ELF-1 (cell line): Measurements from ENCODE around the gene ZNF85.
"Not testable (repeated sequence)": the region's sequence is repeated elsewhere in the genome, so short reads cannot be mapped to it uniquely, and the experiment has no call there.

ENCODE experiments used
- DNase-seq: peaks from one replicate; pipeline ENCODE4 v3.0.0-alpha.2; 2016; ENCODE audit warnings: low read depth, low spot score

ZNF85 gene

DNA sequence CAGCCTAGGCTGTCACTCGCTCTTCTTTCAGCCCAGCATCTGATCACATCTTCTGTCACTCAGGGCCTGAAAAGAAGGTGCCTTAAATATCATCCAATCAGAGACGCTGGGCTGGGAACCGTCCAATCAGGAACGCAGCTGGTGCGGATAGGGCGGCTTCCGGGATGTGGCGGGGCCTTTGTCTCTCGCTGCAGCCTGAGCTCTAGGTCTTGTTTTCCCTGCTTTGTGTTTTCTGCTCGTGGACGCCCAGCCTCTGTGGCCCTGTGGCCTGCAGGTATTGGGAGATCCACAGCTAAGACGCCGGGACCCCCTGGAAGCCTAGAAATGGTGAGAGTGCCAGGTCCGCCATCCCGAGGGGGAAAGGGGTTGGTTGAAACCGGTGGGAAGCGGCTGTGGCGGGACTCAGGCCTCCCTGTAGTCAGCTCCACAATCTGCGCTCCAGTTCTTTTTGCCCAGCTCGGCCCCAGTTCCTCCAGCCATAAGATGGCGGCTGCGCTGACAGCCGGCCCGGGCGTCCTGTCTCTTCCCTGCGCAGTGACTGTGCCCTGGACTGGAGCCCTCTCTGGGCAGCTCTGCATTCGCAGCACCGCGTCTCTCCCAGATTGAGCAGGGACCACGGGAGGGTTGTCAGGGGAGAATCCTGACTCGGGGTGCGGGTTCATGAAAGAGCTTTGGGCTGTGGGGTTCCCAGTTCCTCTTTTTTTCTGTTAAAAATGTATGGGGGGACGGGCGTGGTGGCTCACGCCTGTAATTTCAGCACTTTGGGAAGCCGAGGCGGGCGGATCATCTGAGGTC lies at the start of gene ZNF85:
TSS of gene ZNF85 (plus strand) at position 175 of the 795 bp plus-strand sequence. CDS start at position 325, 150 bp downstream.
- peak; percentile 98 for DNase-seq

DNA sequence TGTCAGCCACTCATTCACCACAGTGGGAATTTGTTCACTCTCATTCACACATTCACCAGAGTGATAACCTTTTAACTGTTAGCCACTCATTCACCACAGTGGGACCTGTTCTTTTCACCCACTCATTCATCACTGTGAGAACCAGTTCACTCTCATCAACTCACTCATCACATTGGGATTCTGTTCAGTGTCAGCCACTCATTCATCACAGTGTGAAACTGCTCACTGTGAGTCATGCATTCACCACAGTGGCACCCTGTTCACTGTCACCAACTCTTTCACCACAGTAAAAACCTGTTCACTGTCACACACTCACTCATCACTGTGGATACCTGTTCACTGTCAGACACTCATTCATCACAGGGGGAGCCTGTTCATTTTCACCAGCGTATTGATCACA lies 43.5 kb upstream of the ZNF85 start:
- no peak for DNase-seq

- DNase-seq = no peak
Measured at GRCh38 chr19:20912973-20913372, 10.1 kb upstream of the ZNF85 start.

- no peak for DNase-seq
Measured at GRCh38 chr19:20925481-20925880, 2.4 kb downstream of the ZNF85 start.

DNA sequence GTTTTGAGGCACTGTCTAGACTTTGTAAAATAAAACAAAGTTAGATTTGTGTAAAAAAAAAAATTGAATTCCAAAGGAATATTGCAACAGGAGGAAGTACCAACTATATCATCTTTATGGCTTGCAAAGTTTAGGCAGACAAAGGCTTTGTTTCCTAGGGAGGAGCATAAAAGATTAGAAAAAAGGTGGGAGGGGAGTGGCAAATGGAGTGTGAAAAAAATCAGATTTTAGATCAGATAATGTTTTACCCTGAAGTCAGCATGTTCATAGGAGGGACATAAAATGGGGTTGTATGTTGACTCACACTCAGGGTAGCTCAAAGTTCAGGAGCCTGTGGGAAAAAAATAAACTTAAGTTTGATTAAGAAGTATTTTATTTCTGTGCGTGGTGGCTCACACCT lies 3.7 kb downstream of the ZNF85 start:
- no peak for DNase-seq

DNA sequence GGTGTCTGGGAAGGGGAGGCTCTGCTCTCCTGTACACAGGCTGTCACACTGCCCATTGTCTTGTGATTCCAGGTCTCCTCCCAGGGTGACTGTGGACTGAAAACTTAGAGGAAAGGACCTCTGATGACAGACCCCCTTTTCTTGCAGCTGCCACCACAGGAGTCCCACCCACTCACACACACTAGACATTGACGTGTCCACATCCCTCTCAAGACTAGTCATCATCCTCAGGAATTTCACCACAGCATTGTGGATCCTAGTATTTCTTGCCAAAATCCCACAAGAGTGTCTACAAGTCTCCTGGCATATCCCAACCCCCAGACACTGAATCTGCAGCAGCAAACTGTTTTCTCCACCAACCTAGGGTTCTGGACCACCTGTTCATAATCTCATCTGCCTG lies 5.3 kb downstream of the ZNF85 start:
- DNase-seq = no peak

DNA sequence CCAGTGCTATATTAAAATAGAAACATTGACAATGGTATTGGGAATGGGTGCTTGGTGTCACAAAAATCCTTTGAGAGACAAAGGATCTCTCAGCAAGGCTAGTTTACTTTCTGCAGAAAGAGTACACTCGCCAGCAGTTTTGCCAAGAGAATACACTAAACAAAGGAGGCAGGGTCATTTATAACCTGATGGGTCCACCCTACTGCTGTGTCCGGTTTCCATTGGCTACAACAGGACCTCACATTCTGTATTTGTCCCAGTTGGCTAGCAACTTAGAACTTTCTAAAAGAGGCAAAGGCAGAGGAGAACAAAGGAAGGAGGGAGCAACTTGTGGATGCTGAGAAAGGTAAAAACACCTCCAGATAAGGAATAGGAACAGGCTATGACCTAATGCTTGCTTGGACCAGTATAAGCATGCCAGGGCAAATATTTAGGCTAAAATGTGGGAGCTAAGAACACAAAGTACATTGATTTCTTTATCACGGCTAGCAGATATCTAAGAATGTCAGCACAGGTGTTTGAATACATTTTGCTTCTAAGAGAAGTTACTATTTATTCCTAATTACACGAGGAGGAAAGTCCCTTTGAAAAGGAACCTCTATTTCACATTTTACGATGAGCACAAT lies 13.4 kb downstream of the ZNF85 start:
- not testable (repeated sequence) for DNase-seq

- DNase-seq = not testable (repeated sequence)
Measured at GRCh38 chr19:20952561-20953095, 29.6 kb downstream of the ZNF85 start.

- peak; percentile 14 for DNase-seq
Measured at GRCh38 chr19:20964798-20965197, 41.7 kb downstream of the ZNF85 start.

- DNase-seq = no peak
Measured at GRCh38 chr19:20968092-20968491, 45.0 kb downstream of the ZNF85 start.

DNA sequence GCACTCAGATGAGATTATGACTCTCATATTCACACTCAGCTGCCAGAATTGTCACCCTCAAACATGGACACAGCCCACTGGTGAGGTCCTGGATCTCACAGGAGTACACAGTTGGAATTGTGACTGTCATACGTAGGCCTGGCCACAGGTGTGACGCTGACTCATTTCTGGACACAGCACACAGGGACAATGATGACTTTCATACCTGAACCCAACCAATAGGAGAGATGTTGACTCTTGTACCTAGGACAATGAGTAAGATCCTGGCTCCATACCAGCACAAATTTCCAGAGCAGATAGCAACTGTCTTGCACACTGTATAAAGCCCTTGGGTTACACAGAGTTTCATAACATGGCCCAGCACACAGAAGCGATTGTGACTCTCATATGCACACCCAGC lies 46.4 kb downstream of the ZNF85 start:
- no peak for DNase-seq

DNA sequence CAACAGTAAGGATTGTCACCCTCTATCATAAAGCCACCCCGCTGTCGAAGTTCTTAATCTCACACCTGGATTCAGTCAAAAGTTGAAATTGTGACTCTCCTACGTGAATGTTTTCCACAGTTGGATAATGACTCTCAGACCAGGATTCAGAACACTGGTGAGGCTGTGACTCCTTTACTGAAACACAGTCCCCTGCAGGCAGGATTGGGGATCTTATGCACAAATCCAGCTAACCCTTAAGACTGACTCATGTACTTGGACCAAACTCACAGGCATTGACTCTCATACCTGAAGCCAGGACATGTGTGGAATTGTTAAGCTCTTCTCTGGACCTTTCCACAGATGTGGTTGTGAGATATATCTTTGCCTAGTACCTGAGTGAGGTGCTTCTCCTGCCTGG lies 46.8 kb downstream of the ZNF85 start:
- DNase-seq = no peak

DNA sequence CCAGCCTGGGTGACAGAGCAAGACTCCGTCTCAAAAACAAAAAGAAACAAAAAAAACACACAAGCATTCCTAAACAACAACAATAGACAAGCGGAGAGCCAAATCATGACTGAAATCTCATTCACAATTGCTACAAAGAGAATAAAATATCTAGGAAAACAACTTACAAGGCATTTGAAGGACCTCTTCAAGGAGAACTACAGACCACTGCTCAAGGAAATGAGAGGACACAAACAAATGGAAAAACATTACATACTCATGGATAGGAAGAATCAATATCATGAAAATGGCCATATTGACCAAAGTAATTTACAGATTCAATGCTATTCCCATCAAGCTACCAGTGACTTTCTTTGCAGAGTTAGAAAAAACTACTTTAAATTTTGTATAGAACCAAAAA lies 69.7 kb downstream of the ZNF85 start:
- DNase-seq = not testable (repeated sequence)

DNA sequence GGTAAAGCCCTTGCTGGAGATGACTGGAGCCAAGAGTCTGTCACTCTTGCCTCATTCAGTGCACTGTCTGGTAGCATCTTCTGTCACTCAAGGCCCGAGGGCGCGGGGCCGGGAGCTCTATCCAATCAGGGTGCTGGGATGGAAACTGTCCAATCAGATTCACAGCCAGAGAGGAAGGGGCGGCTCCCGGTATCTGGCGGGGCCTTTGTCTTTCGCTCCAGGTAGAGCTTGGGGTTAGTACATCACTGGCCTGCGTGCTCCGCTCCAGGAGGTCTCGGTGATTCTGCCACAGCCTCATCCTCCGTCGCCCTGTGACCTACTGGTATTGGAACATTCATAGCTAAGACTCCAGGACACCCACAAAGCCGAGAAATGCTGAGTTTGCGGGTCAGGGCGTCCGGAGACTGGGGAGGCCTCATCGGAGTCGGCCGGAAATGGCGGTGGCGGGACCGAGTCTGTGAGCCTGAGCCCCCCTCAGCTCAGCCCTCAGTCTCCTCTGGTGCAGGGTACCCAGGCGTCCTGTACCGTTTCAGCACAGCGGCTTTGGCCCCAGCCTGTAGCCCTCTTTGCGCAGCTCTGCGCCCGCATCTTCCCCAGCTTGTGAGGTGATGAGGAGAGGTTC lies 76.8 kb downstream of the ZNF85 start:
- DNase-seq = peak; percentile 98
